ENCODE data around the gene PGLYRP4.
"Not testable (repeated sequence)": the region's sequence is repeated elsewhere in the genome, so short reads cannot be mapped to it uniquely, and the experiment has no call there.

PGLYRP4 gene

GRCh38 chr1:153356392-153357075 lies 7.9 kb upstream of the PGLYRP4 start:
- DNase-seq (ENCODE audit: low read depth): no peak

GRCh38 chr1:153355445-153356071 lies 6.9 kb upstream of the PGLYRP4 start:
- no peak for DNase-seq (ENCODE audit: low read depth)

- no peak for DNase-seq (ENCODE audit: low read depth)
Measured at GRCh38 chr1:153354515-153355193, 6.0 kb upstream of the PGLYRP4 start.

- no peak for DNase-seq (ENCODE audit: low read depth)
Measured at GRCh38 chr1:153353226-153353947, 4.7 kb upstream of the PGLYRP4 start.

DNA sequence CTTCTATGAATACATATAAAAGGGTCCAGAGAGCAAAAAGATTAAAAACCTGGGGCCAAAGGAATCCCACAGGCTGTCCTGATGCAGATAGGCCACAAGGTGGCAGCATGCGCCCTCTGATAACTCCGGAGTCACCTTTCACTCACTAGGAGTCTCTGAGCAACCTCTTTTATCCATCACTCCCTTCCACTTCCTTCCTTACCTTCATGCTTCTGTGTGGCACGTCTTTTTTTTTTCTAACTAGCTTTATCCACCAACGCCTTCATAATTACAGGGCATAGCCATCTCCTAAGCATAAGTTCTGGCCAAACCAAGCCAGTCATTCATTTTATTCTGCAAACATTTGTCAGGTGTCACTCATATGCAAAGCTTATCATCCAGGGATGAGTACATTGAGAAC lies 3.9 kb upstream of the PGLYRP4 start:
- peak; percentile 32 for DNase-seq (ENCODE audit: low read depth)

- DNase-seq (ENCODE audit: low read depth): no peak
Measured at GRCh38 chr1:153350321-153350957, 1.8 kb upstream of the PGLYRP4 start.

GRCh38 chr1:153349363-153350320 lies 1.0 kb upstream of the PGLYRP4 start:
- no peak for DNase-seq (ENCODE audit: low read depth)

- no peak for DNase-seq (ENCODE audit: low read depth)
Measured at GRCh38 chr1:153347856-153348255, 785 bp downstream of the PGLYRP4 start.

- not testable (repeated sequence) for DNase-seq (ENCODE audit: low read depth)
Measured at GRCh38 chr1:153347049-153347448, 1.6 kb downstream of the PGLYRP4 start.

- DNase-seq (ENCODE audit: low read depth): no peak
Measured at GRCh38 chr1:153346077-153346723, 2.4 kb downstream of the PGLYRP4 start.

- no peak for DNase-seq (ENCODE audit: low read depth)
Measured at GRCh38 chr1:153345187-153346076, 3.2 kb downstream of the PGLYRP4 start.

- DNase-seq (ENCODE audit: low read depth): no peak
Measured at GRCh38 chr1:153344718-153345025, 4.0 kb downstream of the PGLYRP4 start.

- no peak for DNase-seq (ENCODE audit: low read depth)
Measured at GRCh38 chr1:153343811-153344717, 4.6 kb downstream of the PGLYRP4 start.

DNA sequence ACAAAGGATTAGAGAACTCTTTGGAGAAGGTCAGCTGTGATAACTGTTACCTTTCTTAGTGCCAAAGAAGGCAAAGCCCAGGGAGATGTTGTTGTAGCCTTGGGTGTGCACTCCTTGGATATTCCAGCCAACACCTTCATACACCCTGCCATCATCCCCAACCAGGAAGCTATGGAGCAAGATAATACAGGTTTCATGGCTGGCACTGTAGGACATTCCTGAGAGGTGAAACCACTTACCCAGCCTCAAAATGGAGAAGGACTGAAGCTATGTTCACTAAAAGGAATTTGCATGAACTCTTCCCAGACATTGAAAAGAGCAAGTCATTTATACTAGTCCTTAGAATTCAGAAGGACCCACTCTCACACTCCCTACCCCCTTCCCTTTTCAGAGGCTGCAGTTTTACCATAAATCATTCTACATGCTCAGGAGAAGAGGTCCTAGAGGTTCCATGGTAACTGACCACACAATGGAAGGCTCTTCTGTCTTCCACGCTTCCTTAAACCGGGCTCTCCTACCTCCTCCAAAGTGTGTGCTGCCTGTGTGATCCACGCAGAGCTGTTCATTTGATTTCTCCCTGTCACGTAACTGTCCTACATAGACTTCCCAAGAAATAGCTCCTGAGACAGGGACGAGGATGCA lies 5.5 kb downstream of the PGLYRP4 start:
- DNase-seq (ENCODE audit: low read depth): no peak

DNA sequence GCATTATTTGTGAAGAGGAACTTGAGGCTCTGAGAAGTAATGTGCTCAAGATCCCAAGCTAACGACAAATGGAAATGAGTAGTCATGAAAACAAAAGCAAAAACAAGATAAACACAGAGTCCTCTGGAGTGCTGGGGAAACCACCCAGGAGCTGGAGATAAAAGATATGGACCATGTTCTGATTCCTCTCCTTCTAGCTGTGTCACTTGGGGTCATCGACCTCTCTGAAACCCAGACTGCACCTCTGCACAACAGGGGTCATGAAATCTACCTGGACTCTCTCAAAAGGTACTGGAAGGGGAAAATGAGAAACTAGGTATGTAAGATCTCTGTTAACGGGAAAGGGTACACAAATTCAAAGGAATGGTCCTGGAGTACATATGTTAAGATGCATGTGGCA lies 6.5 kb downstream of the PGLYRP4 start:
- no peak for DNase-seq (ENCODE audit: low read depth)

DNA sequence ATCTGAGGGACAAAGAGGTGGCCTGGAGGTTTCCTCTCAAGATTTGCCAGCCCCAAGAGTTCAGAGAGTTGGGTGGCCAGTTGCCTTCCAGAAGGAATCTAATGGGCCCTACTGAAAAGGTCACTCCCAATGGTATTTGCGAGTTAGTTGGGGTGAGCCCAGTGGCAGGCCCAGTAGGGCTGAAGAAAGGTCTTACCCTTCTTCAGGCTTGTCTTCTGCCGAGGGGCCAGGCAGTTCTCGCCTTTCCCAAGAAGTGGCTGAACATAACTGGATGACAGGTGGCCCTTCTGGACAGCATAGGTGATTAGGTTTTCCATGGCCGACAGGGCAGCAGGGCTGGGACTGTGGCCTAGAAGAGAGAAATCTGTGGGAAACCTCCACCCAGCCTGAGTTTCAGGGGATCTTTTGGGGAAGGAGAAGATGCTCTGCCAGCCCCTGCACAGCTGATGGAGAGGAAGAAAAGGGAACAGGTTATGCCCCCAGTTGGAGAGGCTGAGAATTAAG lies 7.2 kb downstream of the PGLYRP4 start:
- no peak for DNase-seq (ENCODE audit: low read depth)

- no peak for DNase-seq (ENCODE audit: low read depth)
Measured at GRCh38 chr1:153340356-153340755, 8.3 kb downstream of the PGLYRP4 start.

- no peak for DNase-seq (ENCODE audit: low read depth)
Measured at GRCh38 chr1:153339802-153340201, 8.8 kb downstream of the PGLYRP4 start.

Data from stimulated activated CD8-positive, alpha-beta memory T cell treated with anti-CD3 and anti-CD28 coated beads, Interleukin-7, amount 100 ng/mL, for 24 hours (primary cell).